Dedifferentiated amniotic fluid mesenchymal stem cell (primary cell): ENCODE results near the gene VGLL1.
A peak's percentile ranks its signal among the peaks of the same experiment; 100 is the strongest.

Experiments
- DNase-seq: peaks from one replicate; pipeline ENCODE4 v3.0.0-alpha.2; 2016; ENCODE audit errors: extremely low spot score

VGLL1 gene, protein sequence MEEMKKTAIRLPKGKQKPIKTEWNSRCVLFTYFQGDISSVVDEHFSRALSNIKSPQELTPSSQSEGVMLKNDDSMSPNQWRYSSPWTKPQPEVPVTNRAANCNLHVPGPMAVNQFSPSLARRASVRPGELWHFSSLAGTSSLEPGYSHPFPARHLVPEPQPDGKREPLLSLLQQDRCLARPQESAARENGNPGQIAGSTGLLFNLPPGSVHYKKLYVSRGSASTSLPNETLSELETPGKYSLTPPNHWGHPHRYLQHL

DNA sequence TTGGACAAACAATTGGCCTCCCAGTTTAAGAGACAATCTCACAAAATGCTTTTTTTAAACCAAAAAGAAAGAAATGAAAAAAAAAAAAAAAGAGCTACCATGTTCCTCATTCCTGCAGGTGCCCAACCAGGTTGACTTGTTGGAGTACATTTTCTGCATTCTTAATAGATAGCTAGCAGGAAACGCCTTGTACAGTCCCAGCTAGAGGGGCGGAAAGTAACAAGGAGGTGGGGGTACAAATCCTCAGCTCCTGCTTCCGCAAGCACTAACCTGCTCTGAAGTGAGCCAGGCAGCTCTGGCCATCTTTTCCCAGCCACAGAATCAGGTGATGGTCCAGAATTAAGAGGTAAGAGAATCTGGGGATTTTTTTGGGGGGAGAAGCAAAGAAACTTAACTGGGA is at the start of gene VGLL1:
Gene VGLL1 (plus strand): TSS at position 265 of the 400 bp plus-strand sequence. CDS start 3,806 bp downstream, outside the sequence.
- no peak for DNase-seq

DNA sequence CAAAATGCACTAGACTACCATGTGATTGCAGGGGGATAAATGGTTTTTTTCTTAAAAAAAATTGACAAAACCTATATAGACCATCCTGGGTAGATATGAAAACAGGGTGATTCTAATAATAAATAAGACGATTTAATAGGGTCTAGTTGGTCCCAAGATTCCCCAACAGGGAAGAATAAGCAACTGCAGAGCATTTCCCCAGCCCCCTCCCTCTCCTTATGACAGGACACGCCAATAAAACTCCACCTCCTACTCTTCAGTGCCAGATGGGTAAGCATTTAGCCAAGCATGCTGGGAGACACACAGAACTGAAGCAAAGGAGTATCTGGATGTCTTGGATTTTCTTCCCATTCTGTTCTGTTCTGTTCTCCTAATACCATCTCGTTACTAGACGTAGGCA is 44.4 kb upstream of the VGLL1 start, which contains the start of gene BRS3:
Gene BRS3 (plus strand): TSS at position 301 of the 400 bp plus-strand sequence. CDS start 168 bp downstream, outside the sequence.
- DNase-seq: no peak

DNA sequence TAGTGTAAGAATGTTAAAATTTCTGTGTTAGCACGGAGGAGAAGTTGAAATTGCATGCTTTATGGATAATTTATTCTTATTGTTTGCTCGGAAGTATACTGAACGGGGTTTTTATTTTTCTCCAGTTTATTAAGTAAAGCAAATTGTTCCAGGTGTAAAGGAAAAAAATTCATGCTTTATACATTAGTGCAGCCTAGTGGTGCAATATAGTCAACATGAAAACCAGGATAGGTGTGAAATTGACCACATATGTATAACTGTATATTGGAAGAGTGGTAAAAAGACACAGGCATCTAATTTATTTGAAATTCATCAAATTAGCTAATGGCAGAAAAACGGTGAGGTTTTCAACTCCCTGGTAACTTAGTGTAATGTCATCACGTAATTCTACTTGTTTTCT is 43.3 kb upstream of the VGLL1 start:
- no peak for DNase-seq

DNA sequence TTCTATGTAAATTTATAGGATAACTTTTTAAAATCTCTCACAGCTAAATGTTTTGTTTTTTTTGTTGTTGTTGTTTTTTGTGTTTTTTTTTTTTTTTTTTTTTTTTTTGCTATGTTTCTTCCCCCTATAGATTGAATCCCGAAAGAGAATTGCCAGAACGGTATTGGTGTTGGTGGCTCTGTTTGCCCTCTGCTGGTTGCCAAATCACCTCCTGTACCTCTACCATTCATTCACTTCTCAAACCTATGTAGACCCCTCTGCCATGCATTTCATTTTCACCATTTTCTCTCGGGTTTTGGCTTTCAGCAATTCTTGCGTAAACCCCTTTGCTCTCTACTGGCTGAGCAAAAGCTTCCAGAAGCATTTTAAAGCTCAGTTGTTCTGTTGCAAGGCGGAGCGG is 40.2 kb upstream of the VGLL1 start:
- DNase-seq: no peak

DNA sequence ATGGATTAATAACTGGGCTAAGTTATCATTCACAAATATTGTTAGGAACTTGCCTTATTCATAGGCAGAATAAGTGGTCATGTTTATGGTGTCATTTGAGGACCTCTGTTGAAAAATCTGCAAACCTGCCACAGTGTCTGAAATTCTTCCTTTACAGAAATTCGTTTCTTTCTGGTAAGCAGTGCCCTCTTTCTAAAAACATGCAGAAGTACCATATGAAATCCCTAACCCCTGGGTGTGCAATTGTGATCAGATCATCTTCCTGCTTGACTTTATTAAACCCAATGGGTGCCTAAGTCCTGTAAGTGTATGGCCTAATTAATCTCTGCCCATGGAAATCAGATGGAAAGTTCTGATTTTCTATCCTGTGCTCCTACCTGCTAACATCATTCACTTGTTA is 39.0 kb upstream of the VGLL1 start:
- no peak for DNase-seq

DNA sequence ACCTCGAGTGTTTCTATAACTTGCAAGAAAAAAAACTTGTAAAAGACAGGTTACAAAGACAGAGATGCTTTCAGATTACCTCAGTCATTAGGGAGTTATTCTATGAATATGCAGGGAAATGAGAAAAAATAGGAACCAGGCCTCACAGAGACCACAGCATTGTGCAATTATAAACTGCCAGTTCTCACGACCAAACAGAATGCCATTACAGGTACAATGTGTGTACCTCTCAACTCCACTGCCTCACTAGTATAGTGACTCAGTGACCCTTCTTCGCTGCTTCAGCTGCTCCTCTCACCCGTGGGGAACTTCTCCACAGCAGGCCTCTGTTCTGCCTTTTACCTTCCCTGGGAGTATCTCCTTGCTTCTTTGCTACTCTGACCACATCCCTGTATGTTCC is 37.0 kb upstream of the VGLL1 start:
- no peak for DNase-seq

DNA sequence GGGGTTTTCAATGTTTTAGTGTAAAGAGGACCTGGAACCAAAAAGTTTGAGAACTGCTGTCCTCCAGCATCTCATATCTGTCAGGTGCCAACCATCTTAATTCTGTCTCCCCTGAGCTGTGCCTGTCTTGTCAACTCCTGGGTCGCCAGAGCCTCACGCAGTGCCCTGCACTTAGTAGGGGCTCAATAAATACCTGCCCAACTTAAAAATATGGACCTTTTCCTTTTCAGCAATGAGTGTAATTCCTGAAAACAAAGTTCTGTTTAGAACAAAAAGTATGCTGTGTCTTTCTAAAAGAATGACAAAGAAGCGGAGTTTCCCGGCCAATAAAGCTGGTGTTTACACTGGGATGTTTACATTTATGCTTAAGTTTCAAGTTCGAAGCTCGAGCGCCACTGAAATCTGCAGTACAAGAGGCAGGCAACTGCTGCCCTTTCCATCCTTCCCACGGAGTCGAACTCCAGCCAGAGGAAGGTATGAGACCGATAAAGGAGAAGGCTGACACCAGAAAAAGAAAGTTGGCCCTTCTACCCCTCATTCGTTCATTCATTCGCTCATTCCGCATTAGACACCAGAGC is 35.7 kb upstream of the VGLL1 start:
- DNase-seq: no peak

DNA sequence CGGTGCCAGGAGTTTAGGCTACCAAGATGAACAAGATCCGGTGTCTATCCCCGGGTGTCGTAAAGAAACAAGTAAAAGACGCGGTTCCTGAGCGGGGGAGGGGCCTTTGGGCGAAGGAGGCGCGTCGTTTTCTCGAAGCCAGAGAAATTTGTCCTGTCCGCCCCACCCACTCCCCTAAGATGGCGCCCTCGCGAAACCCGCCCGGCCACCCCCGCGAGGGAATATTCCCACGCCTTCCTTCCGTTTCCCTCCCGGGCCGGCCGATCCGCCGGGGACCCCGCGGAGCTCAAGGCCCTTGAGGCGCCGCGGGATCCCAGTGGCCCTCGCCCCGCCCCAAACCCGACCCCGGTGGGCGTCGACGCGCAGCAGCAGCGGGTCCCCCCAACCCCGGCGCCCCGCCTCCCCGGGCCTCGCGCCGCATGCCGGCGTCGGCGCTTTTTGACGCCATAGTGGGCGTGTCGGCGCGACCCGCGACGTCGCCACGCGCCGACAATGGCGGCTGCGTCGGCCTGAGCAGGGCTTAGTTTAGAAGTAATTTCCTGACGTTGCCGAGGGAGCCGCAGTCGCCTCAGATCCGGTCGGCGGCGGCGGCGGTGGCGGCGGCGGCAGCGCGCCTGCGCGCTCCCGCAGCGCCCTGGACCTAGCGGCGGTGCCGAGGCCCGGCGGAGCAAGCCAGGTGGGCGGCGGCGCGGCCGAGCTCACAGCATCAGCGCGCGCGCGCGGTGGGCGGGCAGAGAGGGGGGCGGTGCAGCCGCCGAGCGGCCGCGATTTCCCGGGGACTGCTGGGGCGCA is 35.1 kb upstream of the VGLL1 start:
- peak; percentile 71 for DNase-seq

DNA sequence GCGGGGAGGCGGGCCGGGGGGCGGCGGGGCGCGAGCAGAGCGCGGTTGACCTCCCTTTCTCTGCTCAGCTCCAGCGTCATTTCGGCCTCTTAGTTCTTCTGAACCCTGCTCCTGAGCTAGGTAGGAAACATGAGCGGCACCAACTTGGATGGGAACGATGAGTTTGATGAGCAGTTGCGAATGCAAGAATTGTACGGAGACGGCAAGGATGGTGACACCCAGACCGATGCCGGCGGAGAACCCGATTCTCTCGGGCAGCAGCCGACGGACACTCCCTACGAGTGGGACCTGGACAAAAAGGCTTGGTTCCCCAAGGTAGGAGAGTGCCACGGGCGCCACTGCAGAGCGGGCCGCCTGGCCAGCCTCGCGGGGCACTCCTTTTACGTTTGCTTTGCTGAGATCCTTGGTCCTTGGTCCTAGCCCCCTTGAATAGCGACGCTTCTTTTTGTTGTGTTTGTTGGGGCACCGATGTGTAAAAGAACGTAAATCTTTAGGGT is 34.4 kb upstream of the VGLL1 start, which contains the start of gene HTATSF1:
Gene HTATSF1 (plus strand): TSS at position 37 of the 497 bp plus-strand sequence. CDS start 93 bp downstream, at position 130.
- no peak for DNase-seq

DNA sequence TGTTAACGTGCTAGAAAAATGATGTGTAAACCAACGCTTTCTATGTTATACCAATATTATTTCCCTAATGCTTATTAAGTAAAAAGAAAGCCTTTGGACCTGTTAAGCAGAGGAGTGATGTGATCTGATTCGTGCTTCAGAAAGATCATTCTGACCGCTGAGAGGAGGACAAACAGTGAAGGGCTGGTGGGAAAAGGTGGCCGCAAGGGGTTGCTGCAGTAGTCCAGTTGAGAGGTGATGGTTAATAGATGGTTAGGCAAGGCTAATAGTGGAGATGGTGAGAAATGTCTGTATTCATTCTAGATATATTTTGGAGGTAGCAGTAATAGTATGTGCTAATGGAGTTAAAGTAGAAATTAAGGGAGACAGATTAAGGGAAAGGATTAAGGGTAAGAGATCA is 12.9 kb upstream of the VGLL1 start:
- DNase-seq: no peak

DNA sequence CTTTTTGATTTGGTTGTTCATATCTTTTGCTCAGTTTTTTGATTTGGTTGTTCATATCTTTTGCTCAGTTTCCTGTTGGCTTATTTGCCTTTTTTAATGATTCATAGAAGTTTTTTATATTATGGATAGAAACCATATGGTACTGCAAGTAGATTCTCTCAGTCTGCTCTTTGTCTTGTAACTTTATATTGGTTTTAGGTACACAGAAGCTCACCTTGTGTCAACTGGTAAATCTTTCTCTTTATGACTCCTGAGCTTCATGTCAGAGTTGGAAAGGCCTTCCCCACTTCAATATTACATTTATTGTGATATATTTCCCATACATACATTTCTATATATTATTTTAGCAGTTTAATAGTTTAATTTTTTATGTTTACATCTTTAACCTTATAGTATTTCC is 8.2 kb upstream of the VGLL1 start:
- DNase-seq: no peak

DNA sequence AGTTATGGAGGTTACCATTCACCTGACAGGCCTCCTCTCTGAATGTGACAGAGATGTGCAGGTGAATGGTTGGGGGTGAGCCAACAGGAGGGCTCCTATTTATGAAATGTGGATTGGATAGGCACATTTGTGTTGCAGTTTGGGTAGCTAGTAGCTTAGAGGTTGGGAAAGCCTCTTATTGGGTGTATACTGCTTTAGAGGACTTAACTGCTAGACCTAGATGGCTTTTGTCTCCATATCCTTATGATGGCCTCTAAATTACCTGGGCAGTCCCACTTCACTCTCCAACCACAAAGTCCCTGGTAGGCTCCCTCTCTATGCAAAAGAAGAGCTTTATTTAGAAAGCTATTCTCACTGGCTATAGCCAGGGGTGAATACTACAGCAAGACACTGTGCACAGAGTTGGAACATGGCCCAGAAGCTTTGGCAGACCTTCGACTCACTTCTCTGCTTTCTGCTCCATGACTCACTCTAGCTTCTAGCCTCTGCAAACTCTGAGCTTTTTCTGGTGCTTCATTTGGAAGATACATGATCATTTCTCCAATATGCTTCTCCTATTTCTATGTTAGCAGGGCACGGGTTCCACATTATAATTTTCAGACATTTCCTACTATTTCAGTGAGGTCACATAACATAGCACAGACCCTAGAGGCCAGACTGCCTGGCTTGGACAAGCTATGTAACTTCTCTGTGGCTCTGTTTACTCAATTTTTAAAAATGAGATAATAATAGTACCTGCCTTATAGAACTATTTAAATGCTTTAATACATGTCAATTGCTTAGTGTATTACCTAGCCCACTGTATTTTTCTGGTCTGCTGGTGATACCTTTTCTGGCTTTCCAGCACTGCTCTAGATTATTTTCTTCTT is 6.0 kb upstream of the VGLL1 start:
- DNase-seq: peak; percentile 74

DNA sequence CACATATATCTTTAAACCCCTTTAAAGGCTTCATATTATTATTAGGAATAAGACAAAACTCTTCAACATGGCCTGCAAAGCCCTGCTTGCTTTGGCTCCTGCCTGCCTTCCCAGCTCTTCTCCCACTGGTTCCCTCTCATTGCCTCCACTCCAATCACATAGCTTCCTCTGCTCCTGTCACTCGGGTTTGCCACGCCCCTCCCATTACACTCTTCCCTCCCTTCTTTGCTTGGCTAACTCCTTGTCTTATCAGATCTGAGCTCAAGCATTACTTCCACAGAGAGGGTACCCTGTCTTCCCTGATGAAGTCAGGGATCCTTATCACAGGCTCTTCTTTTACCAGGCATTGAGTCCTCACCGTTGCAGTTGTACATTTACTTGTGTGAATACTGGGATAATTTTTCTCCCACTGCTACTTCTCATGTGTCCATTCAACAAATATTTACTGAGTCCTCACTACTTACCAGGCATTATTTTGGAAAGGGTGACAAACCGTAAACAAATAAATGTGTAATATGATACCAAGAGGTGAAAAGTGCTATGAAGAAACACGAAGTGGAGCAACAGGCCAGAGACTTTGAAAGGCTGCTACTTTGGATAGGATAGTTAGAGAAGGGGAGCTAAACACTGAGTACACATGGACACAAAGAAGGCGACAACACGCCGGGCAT is 3.2 kb upstream of the VGLL1 start:
- DNase-seq: no peak

DNA sequence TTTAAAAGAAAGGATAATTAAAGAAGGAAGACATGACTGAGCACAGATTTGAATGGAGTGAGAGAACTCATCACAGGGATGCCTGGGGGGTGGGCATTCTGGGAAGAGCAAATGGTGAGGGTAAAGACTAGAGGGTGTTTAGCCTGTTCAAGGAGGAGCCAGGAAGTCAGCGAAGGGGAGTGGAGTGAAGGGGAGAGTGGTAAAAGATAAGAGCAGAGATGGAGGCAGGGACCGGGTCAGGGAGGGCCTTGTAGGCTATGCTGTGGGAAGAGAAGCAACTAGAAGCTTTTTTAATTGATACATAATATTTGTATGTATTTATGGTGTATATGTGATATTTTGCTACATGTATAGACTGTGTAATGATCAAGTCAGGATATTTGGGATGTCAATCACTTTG is 2.2 kb upstream of the VGLL1 start:
- no peak for DNase-seq

DNA sequence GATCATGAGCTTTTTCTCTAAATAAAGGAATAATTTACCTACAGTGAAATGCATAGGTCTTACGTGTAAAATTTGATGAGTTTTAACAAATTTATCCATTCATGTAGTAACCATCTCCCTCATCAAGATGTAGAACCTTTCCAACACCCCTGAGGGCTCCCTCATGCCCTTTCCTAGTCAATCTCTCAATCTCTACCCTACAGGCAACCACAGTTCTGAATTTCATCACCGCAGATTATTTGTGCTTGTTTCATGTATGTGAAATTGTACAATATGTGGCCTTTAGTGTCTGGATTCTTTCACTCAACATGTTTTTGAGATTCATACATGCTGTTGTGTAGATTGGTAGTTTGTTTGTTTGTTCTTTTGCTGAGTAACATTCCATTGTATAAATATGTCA is 2.1 kb downstream of the VGLL1 start:
- DNase-seq: no peak

DNA sequence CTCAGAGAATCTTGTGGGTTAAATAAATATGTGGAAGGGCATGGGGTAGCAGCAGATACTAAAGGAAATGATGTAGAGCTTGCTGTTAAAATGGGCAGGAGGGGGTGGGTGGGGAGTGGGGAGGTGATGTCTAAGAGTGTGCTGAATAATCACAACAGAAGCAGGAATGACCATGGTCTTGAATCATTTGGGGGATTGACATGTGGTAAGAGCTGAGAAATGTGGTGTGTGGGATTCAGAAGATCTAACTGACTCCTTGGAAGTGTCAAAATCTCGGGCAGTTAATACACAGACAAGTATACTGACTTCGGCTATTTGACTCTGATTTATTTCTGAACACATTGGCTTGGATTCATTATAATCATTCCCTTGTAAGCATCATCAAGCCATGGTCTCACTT is 6.8 kb downstream of the VGLL1 start:
- no peak for DNase-seq

DNA sequence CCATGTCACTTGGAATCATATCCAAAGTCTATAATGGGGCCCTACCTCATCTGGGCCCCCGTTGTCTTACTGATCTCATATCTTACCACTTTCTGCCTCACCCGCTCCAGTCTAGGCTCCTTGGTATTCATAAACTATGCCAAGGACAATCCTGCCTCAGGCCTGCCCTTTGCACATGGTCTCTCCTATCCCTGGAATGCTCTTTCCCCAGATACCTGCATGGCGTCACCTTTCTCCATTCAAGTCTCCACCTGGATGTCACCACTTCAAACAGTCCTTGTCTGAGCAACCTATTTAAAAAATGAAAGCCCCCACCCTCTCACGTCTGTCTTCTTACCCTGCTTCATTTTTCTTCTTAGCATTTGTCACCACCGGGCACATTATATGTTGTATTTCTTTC is 8.2 kb downstream of the VGLL1 start:
- no peak for DNase-seq

DNA sequence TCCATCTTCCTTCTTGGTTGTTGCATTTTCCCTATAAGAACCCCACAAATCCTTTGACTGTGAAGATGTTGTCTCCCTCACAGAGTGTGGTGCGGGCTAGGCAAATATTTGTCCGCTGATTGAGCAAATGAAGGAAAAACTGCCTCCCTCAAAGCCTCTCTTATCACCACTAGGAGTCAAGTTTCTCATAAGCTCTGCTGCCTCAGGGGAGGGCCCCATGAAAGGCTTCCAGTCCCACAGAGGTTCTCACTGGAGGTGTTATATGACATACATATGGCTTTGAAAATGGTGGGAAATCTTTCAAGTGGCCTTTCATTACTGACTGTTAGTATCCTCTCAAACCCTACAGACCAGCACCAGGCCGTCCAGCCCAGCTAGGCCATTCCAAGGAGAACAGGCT is 9.3 kb downstream of the VGLL1 start:
- no peak for DNase-seq

DNA sequence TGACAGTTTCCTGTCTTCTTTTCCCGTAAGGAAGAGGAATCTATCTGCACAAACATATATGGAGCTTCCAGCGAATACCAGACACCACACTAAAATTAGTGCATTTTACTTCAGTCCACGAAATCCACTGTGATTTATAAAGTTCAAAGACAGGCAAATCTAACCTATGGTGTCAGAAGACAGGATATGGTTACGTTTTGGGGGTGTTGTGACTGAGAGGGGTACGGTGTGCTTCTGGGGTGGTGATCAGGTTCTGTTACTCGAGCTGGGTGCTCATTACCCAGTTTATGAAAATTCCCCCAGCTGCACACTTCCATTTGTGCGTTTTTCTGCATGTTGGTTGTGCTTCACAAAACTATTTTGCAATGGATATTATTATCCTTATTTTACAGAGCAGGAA is 10.3 kb downstream of the VGLL1 start:
- DNase-seq: no peak

DNA sequence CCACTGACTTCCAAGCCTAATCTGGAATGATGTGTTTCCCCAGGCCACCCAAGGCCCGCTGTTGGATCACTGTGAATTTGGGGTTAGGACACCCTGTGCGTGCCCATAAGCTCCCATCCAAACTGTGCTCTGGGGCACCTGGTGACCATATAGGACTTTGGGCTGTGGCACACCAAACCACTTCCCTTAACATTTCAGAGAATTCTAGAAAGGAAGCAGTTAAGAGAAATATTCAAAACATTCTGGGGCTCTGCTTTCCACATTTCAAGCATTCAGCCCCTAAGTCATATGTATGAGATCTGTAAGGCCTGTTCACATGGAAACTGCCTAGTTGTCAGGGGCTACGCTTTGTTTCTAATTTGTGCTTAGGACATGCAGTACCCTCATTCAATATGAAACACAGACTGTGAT is 14.4 kb downstream of the VGLL1 start:
- DNase-seq: no peak

DNA sequence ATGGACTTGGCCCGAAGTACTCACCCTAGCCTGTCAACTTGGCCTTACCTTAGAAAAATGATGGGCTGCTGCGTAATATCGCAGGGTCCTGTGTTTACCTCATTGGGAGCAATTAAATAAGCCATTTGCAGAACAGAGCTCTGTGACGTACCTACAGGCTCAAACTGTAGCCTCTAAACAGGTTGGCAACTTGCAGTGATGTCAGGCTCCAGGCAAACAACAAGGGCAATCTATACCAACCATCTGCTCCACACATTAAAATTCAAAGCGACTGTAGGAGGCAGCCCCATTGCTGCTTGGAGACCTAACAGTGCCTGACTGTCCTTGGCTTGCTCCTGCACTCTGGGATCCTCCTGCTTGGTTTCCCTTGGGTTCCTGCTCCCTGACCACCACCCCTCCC is 17.2 kb downstream of the VGLL1 start:
- DNase-seq: no peak
